Ramos (cell line): ENCODE results near the gene PRKCD.

ENCODE experiments used
- in situ Hi-C: fragments of 300-500 bp; cut with MboI; formaldehyde crosslinking; loops from one replicate; pipeline ENCODE4 v1.14.3; 2022; ENCODE audit warnings: low sequenced_read_pairs; ENCODE audit not compliant: unreplicated experiment

Gene PRKCD

GRCh38 chr3:53183514-53183913 is 22.5 kb downstream of the PRKCD start:
- in situ Hi-C loops, result no loop called here

GRCh38 chr3:53184701-53185100 is 23.7 kb downstream of the PRKCD start:
- in situ Hi-C loops, result no loop called here

DNA sequence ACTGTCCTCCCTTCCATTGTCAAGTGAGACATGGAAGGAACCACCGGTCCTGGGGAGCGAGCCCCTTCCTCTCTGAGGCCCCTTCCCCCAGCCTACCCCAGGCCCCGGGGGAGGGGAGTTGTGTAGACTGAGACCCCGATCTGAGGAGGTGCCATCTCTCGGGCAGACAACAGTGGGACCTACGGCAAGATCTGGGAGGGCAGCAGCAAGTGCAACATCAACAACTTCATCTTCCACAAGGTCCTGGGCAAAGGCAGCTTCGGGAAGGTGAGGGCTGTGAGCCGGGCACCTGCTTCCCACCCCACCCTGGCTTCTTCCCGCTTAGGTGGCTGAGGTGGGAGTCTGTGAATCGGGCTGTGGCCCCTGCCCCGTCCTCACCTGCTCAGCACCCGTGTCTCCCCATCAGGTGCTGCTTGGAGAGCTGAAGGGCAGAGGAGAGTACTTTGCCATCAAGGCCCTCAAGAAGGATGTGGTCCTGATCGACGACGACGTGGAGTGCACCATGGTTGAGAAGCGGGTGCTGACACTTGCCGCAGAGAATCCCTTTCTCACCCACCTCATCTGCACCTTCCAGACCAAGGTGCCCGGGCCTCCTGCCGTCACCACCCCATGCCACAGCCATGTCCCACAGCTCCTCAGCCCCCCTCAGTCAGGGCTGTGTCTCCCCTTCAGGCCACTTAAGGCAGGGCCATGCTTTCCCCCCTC is 24.9 kb downstream of the PRKCD start:
- in situ Hi-C loops, result no loop called here

- in situ Hi-C loops, result no loop called here
Observed at GRCh38 chr3:53186726-53187125, 25.7 kb downstream of the PRKCD start.

GRCh38 chr3:53187430-53187829 is 26.4 kb downstream of the PRKCD start:
- in situ Hi-C loops, result no loop called here

DNA sequence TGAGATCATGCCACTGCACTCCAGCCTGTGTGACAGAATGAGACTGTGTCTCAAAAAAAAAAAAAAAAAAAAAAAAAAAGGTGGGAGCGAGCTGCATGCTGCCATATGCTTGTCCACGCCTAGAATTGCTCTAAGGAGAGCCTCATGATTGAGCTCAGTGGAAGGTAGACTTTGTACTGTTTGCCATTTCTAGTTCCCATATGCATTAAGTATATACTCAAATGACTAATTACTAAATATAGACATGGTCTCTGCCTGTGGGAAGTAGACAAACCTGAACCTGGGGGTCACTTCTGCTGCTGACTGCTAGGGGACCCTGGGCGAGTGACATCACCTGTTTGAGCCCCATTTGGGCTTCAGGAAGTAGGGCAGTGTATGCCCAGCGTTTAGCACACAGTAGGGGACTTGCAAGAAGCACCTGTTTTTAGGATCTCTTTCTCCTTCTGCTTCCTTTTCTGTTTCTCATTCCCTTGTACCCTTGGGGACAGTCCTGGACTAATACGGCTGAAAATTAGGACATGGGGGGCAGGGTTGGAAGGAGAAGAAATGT is 27.2 kb downstream of the PRKCD start:
- in situ Hi-C loops, result no loop called here

- in situ Hi-C loops, result no loop called here
Observed at GRCh38 chr3:53188720-53189119, 27.7 kb downstream of the PRKCD start.

DNA sequence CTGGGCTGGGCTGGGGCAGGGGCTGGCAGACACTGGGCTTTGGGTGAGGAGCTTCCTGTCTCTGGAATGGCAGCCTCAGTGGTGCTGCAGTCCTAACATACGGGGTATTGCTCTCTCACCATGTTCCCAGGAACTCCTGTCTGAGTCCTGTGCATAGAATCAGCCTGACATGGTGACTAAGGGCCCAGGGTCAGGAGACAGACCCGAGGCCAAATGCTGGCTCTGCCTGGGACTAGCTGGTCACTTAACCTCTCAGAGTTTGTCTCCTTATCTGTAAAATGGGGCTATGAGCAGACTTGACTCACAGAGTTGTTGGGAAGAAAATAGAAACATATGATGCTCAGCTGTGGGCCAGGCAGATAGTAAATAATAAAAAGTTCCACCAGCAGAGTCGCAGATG is 28.3 kb downstream of the PRKCD start:
- in situ Hi-C loops, result no loop called here

GRCh38 chr3:53190659-53191058 is 29.6 kb downstream of the PRKCD start:
- in situ Hi-C loops, result no loop called here

DNA sequence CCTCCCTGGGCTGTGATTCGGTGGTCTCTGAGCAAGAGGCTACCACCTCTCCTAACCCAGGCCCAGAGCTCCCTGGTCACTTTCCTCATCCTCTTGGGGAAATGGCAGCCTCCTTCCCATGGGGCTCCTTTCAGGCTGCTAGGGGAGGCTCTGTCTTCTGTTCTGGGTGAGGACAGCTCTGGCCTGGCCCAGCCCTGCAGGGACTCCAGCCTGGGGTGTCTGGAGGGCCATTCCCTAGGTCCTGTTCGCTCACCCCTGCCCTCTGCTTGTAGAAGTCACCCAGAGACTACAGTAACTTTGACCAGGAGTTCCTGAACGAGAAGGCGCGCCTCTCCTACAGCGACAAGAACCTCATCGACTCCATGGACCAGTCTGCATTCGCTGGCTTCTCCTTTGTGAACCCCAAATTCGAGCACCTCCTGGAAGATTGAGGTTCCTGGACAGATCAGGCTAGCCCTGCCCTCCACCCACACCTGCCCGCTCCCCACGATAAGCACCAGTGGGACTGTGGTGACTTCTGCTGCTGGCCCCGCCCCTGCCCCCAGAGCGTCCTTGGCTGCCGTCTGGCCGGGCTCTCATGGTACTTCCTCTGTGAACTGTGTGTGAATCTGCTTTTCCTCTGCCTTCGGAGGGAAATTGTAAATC is 30.9 kb downstream of the PRKCD start:
- in situ Hi-C loops, result no loop called here

DNA sequence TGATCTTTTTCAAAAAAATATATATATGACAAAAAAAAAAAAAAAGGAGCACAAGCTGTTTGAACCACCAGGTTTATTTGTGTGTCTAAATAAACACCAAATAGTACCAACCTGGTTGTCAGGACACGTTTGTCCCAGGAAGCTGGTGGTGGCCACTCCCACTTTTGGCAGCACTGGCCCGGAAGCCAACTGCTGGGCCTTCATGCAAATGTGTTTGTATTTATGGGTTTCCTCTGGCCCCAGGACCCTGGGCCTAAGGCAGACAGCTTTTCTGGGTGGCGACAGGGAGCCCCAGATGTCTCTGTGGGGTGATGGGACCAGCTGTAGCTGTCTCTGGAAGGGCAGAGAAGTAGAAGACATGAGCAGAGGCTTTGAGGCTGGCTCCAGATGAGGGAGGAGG is 31.6 kb downstream of the PRKCD start:
- in situ Hi-C loops, result no loop called here

DNA sequence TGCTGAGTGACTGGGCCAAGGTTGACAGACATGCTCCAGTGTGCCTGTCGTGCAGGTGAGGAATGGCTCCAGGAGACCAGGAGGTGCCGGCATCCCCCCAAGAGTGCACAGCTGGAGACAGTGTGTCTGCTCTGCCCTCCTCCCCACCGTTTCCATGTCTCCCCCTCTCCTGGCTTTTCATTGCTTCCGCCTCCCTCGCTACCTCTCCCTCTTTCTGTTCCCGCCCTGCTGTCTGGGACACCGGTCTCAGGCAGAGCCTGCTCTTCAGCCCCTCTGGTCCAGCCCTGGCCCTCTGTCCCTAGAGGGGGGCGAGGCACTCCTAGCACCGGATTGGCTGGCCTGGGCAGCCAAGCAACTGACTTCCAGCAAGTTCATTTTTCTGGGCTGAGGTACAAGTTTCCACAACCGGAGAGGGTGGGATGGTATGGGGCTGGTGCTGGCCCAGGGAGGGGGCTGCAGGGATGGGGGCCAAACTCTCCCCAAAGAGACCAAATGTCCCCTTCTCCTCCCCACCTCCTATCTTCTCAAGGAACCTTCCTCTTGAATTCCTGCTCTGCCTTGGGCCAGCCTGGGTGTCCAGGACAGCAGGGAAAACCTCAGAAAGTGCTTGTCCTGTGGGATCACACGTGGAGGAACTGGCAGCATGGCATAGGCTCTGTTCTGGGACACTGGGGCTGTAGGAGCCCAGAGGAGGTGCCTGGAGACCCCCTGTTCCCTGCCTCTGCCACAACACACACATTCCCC is 32.6 kb downstream of the PRKCD start:
- in situ Hi-C loops, result no loop called here

- in situ Hi-C loops, result loop anchor here (5.0 kb wide), 1 partner anchor 62 kb away; the partner anchor contains the start of gene RFT1
Observed at GRCh38 chr3:53194210-53195065, 33.4 kb downstream of the PRKCD start.

DNA sequence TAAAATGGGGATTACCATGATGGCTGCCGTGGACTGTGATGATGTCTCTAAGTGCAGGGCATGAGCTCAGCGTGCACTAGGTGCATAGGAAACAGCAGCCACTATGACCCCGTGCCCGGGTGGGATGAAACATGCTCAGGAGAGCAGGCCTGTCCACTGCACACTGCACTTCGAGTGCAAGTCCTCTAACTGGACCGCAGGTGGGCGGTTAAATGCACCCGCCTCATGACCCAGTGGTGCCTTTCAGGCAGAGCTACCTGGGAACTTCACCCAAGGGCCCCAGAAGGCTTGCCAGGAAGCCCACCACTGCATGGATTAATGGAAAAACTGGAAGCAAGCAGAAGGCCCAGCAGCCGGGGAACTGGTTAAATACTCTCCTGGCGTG is 34.0 kb downstream of the PRKCD start:
- in situ Hi-C loops, result loop anchor here (5.0 kb wide), 1 partner anchor 63 kb away; the partner anchor contains the start of gene RFT1

DNA sequence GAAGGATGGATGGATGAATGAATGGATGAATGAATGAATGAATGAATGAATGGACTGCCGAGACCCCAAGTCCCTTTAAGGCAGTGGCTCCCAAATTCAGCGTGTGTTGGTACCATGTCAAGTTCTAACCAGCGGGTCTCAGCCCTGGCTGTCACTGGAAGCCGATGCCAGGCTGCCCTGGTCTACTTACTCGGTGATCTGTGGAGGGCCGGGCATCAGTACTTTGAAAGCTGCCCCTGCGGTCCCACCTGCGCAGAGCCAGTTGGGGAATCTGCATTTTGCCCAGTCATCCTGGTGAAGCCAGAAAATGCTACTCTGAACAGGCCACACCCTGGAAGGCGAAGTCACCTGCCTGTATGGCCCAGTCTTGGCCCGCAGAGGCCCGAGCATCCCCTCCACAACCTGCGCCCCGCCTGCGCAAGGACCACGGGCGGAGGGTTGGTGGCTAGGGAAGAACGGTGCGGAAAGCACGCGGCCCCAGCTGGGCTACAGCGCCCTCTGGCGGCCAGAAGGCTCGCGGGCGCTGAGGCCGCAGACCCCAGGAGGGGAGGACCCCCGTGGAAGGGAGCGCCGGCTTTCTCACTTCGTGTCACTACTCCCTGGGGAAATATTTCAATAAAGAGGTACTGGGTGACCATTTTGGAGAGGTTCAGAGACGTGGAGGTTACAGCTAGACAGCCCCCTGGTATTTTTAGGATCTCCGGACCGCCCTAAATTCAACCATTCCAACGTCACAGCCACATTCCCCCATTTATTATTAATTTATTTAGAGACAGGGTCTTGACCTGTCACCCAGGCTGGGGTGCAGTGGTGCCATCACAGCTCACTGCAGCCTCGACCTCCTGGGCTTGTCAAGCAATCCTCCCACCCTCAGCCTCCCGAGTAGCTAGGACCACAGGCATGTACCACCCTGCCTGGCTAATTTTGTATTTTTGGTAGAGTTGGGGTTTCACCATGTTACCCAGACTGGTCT is 34.9 kb downstream of the PRKCD start:
- in situ Hi-C loops, result loop anchor here (5.0 kb wide), 1 partner anchor 64 kb away; the partner anchor contains the start of gene RFT1

DNA sequence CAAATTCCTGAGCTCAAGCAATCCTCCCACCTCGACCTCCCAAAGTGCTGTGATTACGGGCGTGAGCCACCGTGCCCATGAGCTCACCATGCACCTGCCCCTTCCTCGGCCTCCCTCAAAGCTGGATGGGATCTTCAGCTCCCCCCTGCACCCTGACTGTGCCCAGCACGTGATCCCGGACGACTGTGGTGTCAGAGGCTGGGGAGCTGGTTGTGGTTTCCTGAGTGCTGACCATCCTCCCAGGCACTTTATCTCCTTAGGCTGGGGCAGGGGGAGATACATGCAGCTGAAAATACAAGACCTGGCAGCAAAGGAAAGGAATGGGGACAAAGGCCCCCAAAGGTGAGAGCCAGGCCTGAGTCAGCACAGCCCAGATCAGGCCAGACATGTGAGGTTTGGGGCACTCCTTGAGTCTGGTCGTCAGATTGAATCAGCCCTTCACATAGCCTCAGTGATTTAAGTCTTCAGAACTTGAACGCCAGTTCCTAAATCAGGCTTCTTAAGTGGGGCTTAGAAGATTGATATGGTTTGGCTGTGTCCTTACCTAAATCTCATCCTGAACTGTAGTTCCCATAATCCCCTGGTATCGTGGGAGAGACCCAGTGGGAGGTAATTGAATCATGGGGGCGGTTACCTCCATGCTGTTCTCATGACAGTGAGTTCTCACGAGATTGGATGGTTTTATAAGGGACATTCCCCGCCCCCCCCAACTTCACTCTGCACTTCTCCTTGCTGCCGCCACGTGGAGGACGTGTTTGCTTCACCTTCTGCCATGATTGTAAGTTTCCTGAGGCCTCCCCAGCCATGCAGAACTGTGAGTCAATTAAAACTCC is 35.8 kb downstream of the PRKCD start:
- in situ Hi-C loops, result loop anchor here (5.0 kb wide), 1 partner anchor 64 kb away; the partner anchor contains the start of gene RFT1

- in situ Hi-C loops, result loop anchor here (5.0 kb wide), 1 partner anchor 66 kb away; the partner anchor contains the start of gene RFT1
Observed at GRCh38 chr3:53198256-53198977, 37.4 kb downstream of the PRKCD start.
